GM10266 (cell line): ENCODE results near the gene NELL1.

ENCODE experiments used
- DNase-seq: peaks from one replicate; pipeline ENCODE4 v3.0.0; 2012; ENCODE audit errors: extremely low spot score
- TF ChIP-seq, protein P1 (sequence below): IDR thresholded peaks from 2 replicates; pipeline ENCODE4 v1.5.1; 2012; ENCODE audit warnings: mild to moderate bottlenecking, low read depth; ENCODE audit not compliant: control insufficient read depth, insufficient read depth; ENCODE audit errors: missing control alignments

The NELL1 gene

DNA sequence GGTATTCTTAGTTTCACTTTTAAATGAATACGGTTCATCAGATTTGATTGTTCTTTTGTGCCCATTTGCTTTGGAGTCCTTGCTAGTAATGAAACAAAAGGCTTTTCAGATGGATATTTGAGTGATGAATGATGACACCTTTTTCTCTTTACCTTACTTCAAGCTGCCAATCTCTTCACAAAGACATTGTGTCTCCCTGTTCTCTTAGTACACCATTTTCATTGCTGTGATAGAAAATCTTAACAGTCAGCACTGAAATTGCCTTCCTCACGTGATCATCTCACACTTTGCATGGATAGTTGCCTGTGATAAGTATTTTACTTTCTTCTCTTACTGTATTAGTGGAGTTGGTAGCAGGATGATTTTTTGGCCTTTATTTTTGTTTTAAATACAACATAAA is 396.6 kb downstream of the NELL1 start:
- DNase-seq: no peak
- TF ChIP-seq, protein P1, sequence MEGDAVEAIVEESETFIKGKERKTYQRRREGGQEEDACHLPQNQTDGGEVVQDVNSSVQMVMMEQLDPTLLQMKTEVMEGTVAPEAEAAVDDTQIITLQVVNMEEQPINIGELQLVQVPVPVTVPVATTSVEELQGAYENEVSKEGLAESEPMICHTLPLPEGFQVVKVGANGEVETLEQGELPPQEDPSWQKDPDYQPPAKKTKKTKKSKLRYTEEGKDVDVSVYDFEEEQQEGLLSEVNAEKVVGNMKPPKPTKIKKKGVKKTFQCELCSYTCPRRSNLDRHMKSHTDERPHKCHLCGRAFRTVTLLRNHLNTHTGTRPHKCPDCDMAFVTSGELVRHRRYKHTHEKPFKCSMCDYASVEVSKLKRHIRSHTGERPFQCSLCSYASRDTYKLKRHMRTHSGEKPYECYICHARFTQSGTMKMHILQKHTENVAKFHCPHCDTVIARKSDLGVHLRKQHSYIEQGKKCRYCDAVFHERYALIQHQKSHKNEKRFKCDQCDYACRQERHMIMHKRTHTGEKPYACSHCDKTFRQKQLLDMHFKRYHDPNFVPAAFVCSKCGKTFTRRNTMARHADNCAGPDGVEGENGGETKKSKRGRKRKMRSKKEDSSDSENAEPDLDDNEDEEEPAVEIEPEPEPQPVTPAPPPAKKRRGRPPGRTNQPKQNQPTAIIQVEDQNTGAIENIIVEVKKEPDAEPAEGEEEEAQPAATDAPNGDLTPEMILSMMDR: no peak

DNA sequence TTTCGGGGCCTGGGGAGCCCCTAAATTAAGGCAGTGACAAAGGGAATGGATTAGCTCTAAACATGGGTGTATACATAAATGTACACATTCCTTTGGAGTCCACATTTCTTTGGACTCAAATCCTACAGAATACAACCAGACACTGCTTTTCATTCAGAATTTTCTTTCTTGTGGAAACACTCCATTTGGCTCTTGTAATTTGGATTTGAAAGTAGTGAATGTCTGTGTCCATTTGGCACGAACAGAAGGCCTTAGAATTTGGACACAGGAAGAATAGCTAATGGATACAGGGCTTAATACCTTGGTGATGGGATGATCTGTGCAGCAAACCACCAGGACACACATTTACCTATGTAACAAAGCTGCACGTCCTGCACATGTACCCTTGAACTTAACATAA is 399.5 kb downstream of the NELL1 start:
- no peak for DNase-seq
- TF ChIP-seq, protein P1: no peak

DNA sequence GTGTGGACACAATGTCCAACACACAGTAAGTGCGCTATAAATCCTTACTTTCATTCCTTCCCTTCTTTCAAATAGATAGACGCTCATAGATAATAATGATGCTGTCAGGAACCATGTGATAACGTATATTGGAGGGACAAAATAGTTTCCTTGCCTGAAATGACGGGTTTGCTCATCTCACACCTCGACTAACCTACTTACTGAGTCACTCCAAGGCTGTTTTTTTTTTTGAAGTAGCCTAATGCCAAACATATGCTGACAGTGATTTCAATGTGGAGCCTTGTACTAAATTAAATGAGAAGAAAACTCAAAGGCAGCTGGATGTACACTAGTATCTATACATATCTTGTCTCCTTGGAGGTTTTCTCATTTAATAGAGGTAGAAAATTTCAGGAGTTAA is 400.5 kb downstream of the NELL1 start:
- DNase-seq: no peak
- TF ChIP-seq, protein P1: no peak

DNA sequence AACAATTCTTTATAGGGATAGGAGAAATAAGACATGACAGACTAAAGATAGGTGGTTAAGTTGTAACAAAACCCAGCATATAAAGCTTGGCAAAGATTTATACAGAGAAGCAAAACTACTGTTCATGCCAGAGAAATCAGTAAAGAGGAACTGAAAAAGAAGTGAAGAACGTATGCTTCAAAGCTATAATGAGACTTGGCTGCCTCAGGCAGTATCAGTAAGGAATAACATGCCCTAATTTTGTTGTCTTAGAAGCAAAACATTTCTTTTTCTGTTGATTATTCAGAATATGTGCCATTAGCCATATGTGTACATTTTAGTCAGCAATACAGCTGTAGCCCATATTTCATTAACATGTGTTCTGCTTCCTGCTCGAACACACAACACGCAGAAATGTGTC is 403.2 kb downstream of the NELL1 start:
- DNase-seq: no peak
- TF ChIP-seq, protein P1: no peak

DNA sequence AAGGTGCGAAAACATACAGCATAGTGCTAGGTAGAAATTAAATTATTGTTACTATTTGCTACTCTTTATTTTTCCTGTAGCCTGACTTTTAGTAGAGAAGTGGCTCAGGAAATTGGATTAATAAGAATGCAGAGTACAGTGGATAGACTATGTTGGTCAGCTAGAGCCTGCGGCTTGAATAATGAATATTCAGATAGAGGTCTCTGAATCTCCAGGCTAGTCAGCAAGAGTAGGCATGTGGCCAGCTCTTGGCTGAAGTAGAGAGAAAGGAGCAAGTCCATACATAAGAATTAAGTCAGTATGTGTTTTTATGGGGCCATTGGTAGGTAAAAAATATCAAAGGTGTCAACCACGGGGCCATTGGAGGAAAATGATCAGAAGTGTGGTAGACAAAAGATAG is 413.5 kb downstream of the NELL1 start:
- TF ChIP-seq, protein P1: no peak
- no peak for DNase-seq

DNA sequence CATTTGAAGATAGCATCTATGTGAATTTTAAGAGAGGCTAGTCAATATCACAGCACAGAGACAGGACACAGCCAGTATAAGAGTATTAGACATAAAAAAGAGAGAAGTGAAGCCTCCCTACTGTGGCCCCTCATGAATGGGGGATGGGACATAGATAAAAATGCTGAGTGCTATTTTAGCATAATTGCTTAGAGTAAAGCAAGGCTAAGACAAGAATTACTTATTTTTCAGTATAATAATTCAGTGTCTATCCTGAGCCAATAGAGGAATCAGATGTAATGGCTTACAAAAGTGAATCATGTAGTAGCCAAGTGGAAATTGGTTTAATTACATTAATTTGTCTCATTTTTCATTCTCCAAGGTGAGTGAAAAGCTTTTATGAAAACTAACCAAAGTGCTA is 419.5 kb downstream of the NELL1 start:
- TF ChIP-seq, protein P1: no peak
- no peak for DNase-seq

DNA sequence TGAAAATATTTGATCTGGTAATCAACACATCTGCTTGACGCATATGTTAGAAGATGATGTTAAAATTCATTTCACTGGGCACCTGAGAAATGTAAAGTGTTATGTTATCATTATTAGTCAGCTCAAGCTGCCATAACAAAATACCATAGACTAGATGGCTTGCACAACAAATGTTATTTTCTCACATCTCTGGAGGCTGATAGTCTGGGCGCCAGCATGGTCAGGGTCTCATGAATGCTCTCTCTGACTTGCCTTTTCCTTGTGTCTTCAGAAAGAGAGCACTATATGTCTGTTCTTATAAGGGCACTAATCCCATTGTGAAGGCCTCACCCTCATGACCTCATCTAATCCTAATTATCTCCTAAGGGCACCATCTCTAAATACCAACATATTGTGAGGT is 435.3 kb downstream of the NELL1 start:
- DNase-seq: no peak
- TF ChIP-seq, protein P1: no peak
